ENCODE measurements around the gene PDE3A.
"Not testable (repeated sequence)": the region's sequence is repeated elsewhere in the genome, so short reads cannot be mapped to it uniquely, and the experiment has no call there.

Gene PDE3A

GRCh38 chr12:20368114-20368650, at the start of gene PDE3A:
TSS of gene PDE3A (plus strand) at chr12:20368537. CDS start at chr12:20369285, 748 bp downstream.
- no peak within 1 kb of the TSS for H3K4me3 ChIP-seq (ENCODE audit: low read length)
- H3K4me2 ChIP-seq (ENCODE audit: low read length): no peak within 1 kb of the TSS

GRCh38 chr12:20319366-20319765, 49.0 kb upstream of the PDE3A start:
- Histone ChIP-seq H3K27ac (ENCODE audit: low read depth, low read length) (no peak overlapping the region), H4K20me1 (ENCODE audit: control insufficient read depth, insufficient read depth, low read depth, low read length) (no peaks in the 10 kb centered on the region)

More at GRCh38 chr12:20368114-20368650, at the start of gene PDE3A:
- no peak within 1 kb of the TSS for H3K27ac ChIP-seq (ENCODE audit: low read depth, low read length)
- no peak for TF ChIP-seq CTCF (IDR thresholded peaks at IDR 0.05; ENCODE audit: low read depth, low read length, poor library complexity, severe bottlenecking)
- TF ChIP-seq EZH2phosphoT487 (IDR thresholded peaks at IDR 0.05; ENCODE audit: borderline replicate concordance, low read length): no peak
- H4K20me1 ChIP-seq (ENCODE audit: control insufficient read depth, insufficient read depth, low read depth, low read length): no peaks in the 10 kb centered on the region
- peaks cover 5% of the 10 kb centered on the region; the same call in 1 of the 2 replicates for H3K9me3 ChIP-seq (ENCODE audit: control insufficient read depth, insufficient read depth, low read length)
- H3F3A ChIP-seq (ENCODE audit: control insufficient read depth, insufficient read depth): no peaks in the 10 kb centered on the region
- no peaks in the 10 kb centered on the region for H3K27me3 ChIP-seq (ENCODE audit: control insufficient read depth, low read length)
- no peaks in the 10 kb centered on the region for H3K9me2 ChIP-seq (replicated peaks; ENCODE audit: control insufficient read depth, low read length)
- no peaks in the 10 kb centered on the region for H3K36me3 ChIP-seq (ENCODE audit: control insufficient read depth, low read length)
- no peaks in the 10 kb centered on the region for H3K4me1 ChIP-seq (ENCODE audit: control insufficient read depth, low read length)
- no peaks in the 10 kb centered on the region for H3K79me2 ChIP-seq (ENCODE audit: control insufficient read depth, low read length)

GRCh38 chr12:20320552-20320951, 47.8 kb upstream of the PDE3A start:
- no peak overlapping the region for H3K4me2 ChIP-seq (ENCODE audit: low read length)
- H3K9me3 ChIP-seq (ENCODE audit: control insufficient read depth, insufficient read depth, low read length): no peaks in the 10 kb centered on the region
- H3K9me2 ChIP-seq (replicated peaks; ENCODE audit: control insufficient read depth, low read length): no peaks in the 10 kb centered on the region
- H3K4me1 ChIP-seq (ENCODE audit: control insufficient read depth, low read length): no peaks in the 10 kb centered on the region
- no peaks in the 10 kb centered on the region for H3K36me3 ChIP-seq (ENCODE audit: control insufficient read depth, low read length)
- H3K27me3 ChIP-seq (ENCODE audit: control insufficient read depth, low read length): no peaks in the 10 kb centered on the region
- H3K27ac ChIP-seq (ENCODE audit: low read depth, low read length): no peak overlapping the region
- no peaks in the 10 kb centered on the region for H4K20me1 ChIP-seq (ENCODE audit: control insufficient read depth, insufficient read depth, low read depth, low read length)
- H3K4me3 ChIP-seq (ENCODE audit: low read length): no peak overlapping the region
- H3K79me2 ChIP-seq (ENCODE audit: control insufficient read depth, low read length): no peaks in the 10 kb centered on the region
- no peak for TF ChIP-seq CTCF (IDR thresholded peaks at IDR 0.05; ENCODE audit: low read depth, low read length, poor library complexity, severe bottlenecking)
- TF ChIP-seq EZH2phosphoT487 (IDR thresholded peaks at IDR 0.05; ENCODE audit: borderline replicate concordance, low read length): no peak
- H3F3A ChIP-seq (ENCODE audit: control insufficient read depth, insufficient read depth): no peaks in the 10 kb centered on the region

More at GRCh38 chr12:20319366-20319765, 49.0 kb upstream of the PDE3A start:
- Histone ChIP-seq H3K9me2 (replicated peaks; ENCODE audit: control insufficient read depth, low read length) (no peaks in the 10 kb centered on the region), H3K4me3 (ENCODE audit: low read length) (no peak overlapping the region), H3K79me2 (ENCODE audit: control insufficient read depth, low read length) (no peaks in the 10 kb centered on the region), H3K27me3 (ENCODE audit: control insufficient read depth, low read length) (no peaks in the 10 kb centered on the region), H3K4me1 (ENCODE audit: control insufficient read depth, low read length) (no peaks in the 10 kb centered on the region), H3F3A (ENCODE audit: control insufficient read depth, insufficient read depth) (no peaks in the 10 kb centered on the region), H3K9me3 (ENCODE audit: control insufficient read depth, insufficient read depth, low read length) (no peaks in the 10 kb centered on the region), H3K36me3 (ENCODE audit: control insufficient read depth, low read length) (no peaks in the 10 kb centered on the region), H3K4me2 (ENCODE audit: low read length) (no peak overlapping the region)
- TF ChIP-seq EZH2phosphoT487 (IDR thresholded peaks at IDR 0.05; ENCODE audit: borderline replicate concordance, low read length): no peak
- TF ChIP-seq CTCF (IDR thresholded peaks at IDR 0.05; ENCODE audit: low read depth, low read length, poor library complexity, severe bottlenecking): no peak

GRCh38 chr12:20330826-20331505, 37.4 kb upstream of the PDE3A start:
- not testable (repeated sequence) for H3K9me3 ChIP-seq (ENCODE audit: control insufficient read depth, insufficient read depth, low read length); H3K9me2 ChIP-seq (replicated peaks; ENCODE audit: control insufficient read depth, low read length); H4K20me1 ChIP-seq (ENCODE audit: control insufficient read depth, insufficient read depth, low read depth, low read length); H3K79me2 ChIP-seq (ENCODE audit: control insufficient read depth, low read length); H3F3A ChIP-seq (ENCODE audit: control insufficient read depth, insufficient read depth); H3K27ac ChIP-seq (ENCODE audit: low read depth, low read length); H3K4me2 ChIP-seq (ENCODE audit: low read length); H3K4me3 ChIP-seq (ENCODE audit: low read length); H3K4me1 ChIP-seq (ENCODE audit: control insufficient read depth, low read length); H3K36me3 ChIP-seq (ENCODE audit: control insufficient read depth, low read length); H3K27me3 ChIP-seq (ENCODE audit: control insufficient read depth, low read length)

Measured in DOHH2 (cell line).